PC-9 (cell line): ENCODE data around the gene PRDM16.

Experiments
- CTCF ChIP-seq: fragments of 200-600 bp; sonication (generic); conservative IDR thresholded peaks from 2 replicates; pipeline ENCODE4 v1.6.1; 2017; ENCODE audit warnings: mixed run types, antibody characterized with exemption, mild to moderate bottlenecking, moderate library complexity
- EZH2 ChIP-seq: fragments of 200-600 bp; sonication (generic); IDR thresholded peaks from 2 replicates; pipeline ENCODE4 v1.8.0; 2017; ENCODE audit warnings: antibody characterized with exemption, low read depth

- no peak for TF ChIP-seq EZH2
- TF ChIP-seq CTCF = no peak
Measured at GRCh38 chr1:3330771-3331245, 261.8 kb downstream of the PRDM16 start.
